Rectal smooth muscle tissue (tissue), 1 donor: ENCODE data around the gene PLD6.
A peak's percentile ranks its signal among the peaks of the same experiment; 100 is the strongest.

Experiments used
- H3K27ac ChIP-seq: one replicate; pipeline ENCODE4 v1.7.0; 2013; ENCODE audit warnings: low read depth, low read length, inconsistent platforms
- H3K27me3 ChIP-seq: one replicate; pipeline ENCODE4 v1.7.0; 2013; ENCODE audit warnings: low read length; ENCODE audit not compliant: control insufficient read depth, insufficient read depth
- H3K36me3 ChIP-seq: one replicate; pipeline ENCODE4 v1.7.0; 2013; ENCODE audit warnings: low read length; ENCODE audit not compliant: control insufficient read depth, insufficient read depth
- H3K4me1 ChIP-seq: one replicate; pipeline ENCODE4 v1.7.0; 2013; ENCODE audit warnings: low read length; ENCODE audit not compliant: control insufficient read depth, insufficient read depth
- H3K4me3 ChIP-seq: one replicate; pipeline ENCODE4 v1.7.0; 2013; ENCODE audit warnings: low read length
- H3K9ac ChIP-seq: one replicate; pipeline ENCODE4 v1.7.0; 2013; ENCODE audit warnings: low read length

PLD6 gene

GRCh38 chr17:17236295-17237025 is 30.3 kb upstream of the PLD6 start:
- peaks cover 7% of the 10 kb centered on the region for H3K4me1 ChIP-seq
- H3K27me3 ChIP-seq, result no peaks in the 10 kb centered on the region
- H3K9ac ChIP-seq, result peak overlapping the region; percentile 84
- peak overlapping the region; percentile 97 for H3K27ac ChIP-seq
- no peaks in the 10 kb centered on the region for H3K36me3 ChIP-seq
- H3K4me3 ChIP-seq, result peak overlapping the region; percentile 92

- H3K36me3 ChIP-seq, result no peaks in the 10 kb centered on the region
- H3K4me3 ChIP-seq, result peak overlapping the region; percentile 92
- H3K9ac ChIP-seq, result no peak overlapping the region
- H3K27ac ChIP-seq, result no peak overlapping the region
- H3K27me3 ChIP-seq, result no peaks in the 10 kb centered on the region
- H3K4me1 ChIP-seq, result peaks cover 7% of the 10 kb centered on the region
These were observed 29.4 kb upstream of the PLD6 start for GRCh38 chr17:17235212-17236174.

DNA sequence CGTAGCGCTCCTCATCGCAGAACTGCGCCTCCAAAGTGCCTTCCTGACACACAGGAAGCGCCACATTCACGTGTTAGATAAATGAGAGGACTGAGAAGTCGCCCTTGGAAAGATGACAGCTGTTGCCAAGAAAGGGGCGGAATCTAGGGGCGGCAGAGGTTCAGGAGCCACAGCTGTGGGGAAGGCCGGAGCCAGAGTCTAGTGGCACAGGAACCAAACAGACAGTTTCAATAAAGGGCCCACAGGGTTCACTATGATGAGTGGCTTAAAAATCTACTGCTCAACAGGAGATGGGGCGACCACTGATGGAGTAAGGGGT is 26.1 kb upstream of the PLD6 start:
- H3K9ac ChIP-seq, result no peak overlapping the region

GRCh38 chr17:17231621-17232302 is 25.6 kb upstream of the PLD6 start:
- H3K4me1 ChIP-seq, result peaks cover 7% of the 10 kb centered on the region
- H3K27ac ChIP-seq, result no peak overlapping the region

More for the DNA sequence above, 26.1 kb upstream of the PLD6 start:
- peaks cover 22% of the 10 kb centered on the region for H3K36me3 ChIP-seq
- H3K27me3 ChIP-seq, result no peaks in the 10 kb centered on the region
- H3K4me3 ChIP-seq, result no peak overlapping the region
- H3K27ac ChIP-seq, result no peak overlapping the region
- peaks cover 7% of the 10 kb centered on the region for H3K4me1 ChIP-seq

DNA sequence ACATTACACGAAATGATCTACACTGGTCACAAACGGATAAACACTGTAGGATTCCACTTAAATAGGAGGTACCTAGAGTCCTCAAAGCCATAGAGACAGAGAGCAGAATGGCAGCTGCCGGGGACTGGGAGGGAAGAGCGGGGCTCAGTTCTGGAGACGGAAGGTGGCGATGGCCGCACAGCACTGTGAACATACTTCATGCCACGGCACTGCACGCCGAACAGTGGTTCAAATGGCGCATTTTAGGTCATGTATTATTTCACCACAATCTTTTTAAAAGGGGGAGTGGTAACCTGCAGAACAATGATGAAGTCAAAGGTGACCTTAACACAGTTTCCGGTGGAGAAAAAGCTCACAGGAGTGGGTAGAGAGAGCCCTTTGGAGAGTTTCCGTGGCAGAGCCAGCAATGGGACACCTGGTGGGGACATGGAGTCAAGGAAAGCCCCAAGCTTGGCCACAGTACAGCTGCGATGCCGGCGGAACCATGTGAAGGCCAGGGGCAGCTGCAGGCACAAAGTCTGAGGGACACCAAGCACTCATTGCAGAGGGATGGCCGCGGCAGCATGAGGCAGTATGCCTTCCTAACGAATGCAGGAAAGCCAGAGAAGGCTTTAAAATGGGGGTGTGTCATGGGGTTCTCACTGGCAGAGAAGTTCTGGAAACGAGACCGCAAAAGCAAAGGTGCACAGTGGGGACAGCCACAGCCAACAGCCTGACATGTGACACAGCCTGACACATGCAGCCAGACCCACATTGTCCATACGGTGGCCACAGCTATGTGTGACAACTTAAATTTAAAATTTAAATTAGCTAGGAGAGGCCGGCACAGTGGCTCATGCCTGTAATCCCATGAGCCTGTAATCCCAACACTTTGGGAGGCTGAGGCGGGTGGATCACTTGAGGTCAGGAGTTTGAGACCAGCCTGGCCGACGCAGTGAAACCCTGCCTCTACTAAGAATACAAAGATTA is 23.6 kb upstream of the PLD6 start:
- Histone ChIP-seq H3K27me3 (no peaks in the 10 kb centered on the region), H3K36me3 (peaks cover 38% of the 10 kb centered on the region), H3K9ac (no peak overlapping the region), H3K4me1 (no peaks in the 10 kb centered on the region), H3K4me3 (no peak overlapping the region), H3K27ac (no peak overlapping the region)

More at GRCh38 chr17:17231621-17232302, 25.6 kb upstream of the PLD6 start:
- Histone ChIP-seq H3K4me3 (no peak overlapping the region), H3K27me3 (no peaks in the 10 kb centered on the region), H3K36me3 (peaks cover 25% of the 10 kb centered on the region), H3K9ac (no peak overlapping the region)

DNA sequence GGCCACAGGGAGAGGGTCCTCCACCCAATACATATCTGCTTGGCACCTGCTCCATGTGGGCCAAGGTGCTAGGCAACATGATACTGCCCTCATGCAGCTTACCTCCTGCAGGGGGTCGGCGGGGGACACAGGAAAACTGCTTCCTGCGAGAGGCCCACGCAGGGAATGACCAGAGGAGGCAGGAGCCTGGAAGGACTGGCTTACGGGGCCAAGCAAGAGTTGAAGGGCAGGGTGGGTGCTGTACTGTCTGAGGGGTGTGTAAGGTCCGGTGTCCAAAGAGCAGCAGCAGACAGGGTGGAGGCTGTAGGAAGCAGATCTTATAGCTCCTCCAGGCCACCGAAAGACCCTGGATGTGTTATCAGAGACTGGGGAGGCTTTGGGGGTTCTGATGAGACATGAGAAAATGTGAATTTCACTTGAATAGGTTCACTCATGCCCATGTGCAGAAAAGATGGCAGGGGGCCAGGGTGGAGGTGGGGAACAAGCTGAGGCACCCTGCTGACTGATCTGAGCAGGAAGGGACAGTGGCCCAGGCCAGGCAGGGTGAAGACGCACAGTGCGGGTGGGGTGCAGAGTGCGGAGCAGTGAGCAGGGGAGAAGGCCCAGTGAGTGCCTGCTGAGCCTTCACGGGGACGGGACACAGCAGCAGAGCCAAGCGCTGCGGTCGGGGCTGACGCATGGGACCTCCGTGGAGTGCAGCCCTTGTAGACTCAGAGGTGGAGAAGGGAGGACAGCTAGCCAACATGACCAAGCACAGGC is 22.6 kb upstream of the PLD6 start:
- Histone ChIP-seq H3K27me3 (no peaks in the 10 kb centered on the region), H3K9ac (no peak overlapping the region), H3K27ac (no peak overlapping the region), H3K4me3 (no peak overlapping the region), H3K4me1 (no peaks in the 10 kb centered on the region), H3K36me3 (peaks cover 45% of the 10 kb centered on the region)

DNA sequence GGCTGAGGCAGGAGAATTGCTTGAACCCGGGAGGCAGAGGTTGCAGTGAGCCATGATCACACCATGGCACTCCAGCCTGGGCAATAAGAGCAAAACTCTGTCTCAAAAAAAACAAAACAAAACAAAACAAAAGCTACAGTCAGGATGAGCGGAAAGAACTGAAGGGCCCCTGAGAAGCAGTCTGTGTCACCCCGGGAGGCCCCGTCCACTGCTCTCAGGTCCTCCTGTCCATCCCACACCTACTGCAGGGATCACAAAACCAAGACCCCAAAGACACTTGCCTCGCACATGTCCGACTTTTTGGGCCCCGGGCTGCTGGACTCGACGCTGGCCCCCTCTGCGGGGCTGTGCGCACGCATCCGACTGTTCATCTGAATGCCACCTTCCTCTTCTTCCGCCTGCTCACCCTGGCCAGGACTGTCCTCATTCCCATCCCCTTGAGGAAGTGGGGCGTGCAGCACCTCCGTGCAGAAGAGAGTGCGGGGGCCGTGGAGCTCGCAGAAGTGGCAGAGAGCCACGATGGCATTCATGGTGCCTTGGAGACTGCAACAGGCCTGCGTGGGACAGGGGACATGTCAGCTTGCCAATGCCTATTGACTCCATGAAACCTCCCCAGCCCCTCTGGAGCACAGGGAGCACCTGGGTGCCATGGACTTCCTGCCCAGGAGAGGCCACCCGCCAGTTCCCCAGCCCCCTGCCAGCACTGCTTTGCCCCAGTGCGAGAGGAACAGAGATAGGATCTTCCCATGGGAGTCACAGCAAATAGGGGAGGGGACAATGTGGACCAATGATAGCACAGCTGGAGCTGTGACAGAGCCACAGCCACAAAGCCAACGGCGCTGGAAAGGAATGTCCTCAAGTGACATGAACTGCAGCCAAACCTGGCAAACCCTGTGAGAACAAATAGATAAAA is 21.7 kb upstream of the PLD6 start:
- Histone ChIP-seq H3K4me3 (no peak overlapping the region), H3K9ac (no peak overlapping the region), H3K27ac (no peak overlapping the region), H3K27me3 (no peaks in the 10 kb centered on the region), H3K36me3 (peaks cover 49% of the 10 kb centered on the region), H3K4me1 (no peaks in the 10 kb centered on the region)

DNA sequence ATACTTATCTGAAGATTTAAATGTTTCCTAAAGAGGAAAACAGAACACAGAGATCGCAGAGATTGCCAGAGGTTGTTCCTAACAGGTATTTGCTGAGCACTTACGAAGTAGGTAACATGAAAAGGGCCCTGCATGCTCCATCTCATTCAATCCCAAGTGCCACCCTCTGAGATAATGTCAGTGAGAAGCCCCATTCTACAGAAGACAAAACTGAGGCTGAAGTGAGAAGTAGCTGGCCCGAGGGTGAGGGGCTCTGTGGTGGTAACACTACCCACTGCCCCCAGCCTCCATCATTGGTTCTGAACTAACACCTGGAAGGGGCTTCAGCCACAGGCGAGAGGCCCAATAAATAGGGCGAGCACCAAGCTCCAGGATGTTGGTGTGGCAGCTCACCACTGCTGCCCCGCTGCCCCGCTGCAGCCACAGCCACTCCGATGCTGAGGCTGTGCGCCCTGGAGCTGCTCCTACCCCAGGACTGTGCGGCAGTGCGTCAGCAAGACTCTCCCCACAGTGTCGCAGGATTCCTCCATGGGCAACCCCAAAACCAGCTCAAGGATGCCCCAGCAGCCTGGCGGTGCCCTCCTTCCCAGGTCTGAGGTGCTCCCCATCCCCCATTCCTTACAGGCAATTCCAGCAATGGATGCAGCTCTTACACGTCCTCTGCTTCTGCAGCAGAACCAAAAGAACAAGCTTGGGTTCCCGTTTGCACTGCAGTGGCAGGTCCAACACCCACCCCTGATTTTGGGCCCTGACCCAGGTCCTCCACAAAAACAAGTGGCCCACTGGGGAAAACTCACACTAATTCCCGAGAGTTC is 20.5 kb upstream of the PLD6 start:
- H3K4me3 ChIP-seq, result no peak overlapping the region
- no peak overlapping the region for H3K9ac ChIP-seq
- H3K4me1 ChIP-seq, result no peaks in the 10 kb centered on the region
- no peaks in the 10 kb centered on the region for H3K27me3 ChIP-seq
- H3K36me3 ChIP-seq, result peaks cover 60% of the 10 kb centered on the region
- H3K27ac ChIP-seq, result no peak overlapping the region

DNA sequence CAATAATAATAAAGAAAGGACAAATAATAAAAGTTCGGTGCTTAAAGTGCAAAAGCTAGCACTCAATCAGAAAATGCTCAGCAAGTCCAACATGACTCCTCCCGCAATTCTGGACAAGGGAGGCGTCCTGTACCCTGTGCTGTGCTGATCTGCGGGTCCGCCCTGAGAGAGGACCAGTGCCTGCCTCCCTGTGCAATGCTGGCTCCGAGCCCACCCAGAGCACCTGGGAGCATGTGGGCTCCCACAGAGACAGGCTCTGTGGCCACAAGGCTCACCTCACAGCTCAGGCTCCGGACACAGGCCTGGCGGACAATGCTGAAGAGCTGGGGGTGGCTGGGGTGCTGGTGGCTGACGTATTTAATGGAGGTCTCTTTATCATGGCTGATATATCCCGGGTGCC is 19.8 kb upstream of the PLD6 start:
- Histone ChIP-seq H3K36me3 (peaks cover 65% of the 10 kb centered on the region), H3K4me1 (no peaks in the 10 kb centered on the region), H3K9ac (no peak overlapping the region), H3K27ac (no peak overlapping the region), H3K27me3 (no peaks in the 10 kb centered on the region), H3K4me3 (no peak overlapping the region)

GRCh38 chr17:17224137-17224536 is 18.0 kb upstream of the PLD6 start:
- H3K4me3 ChIP-seq, result no peak overlapping the region

More at GRCh38 chr17:17224137-17224536, 18.0 kb upstream of the PLD6 start:
- Histone ChIP-seq H3K27ac (no peak overlapping the region), H3K36me3 (peaks cover 57% of the 10 kb centered on the region), H3K9ac (no peak overlapping the region), H3K27me3 (no peaks in the 10 kb centered on the region), H3K4me1 (no peaks in the 10 kb centered on the region)
